GM18519 (cell line): ENCODE data around the gene UTP14C.
"Not testable (repeated sequence)": the region's sequence is repeated elsewhere in the genome, so short reads cannot be mapped to it uniquely, and the experiment has no call there.

Experiments
- ATAC-seq: cut with Tn5 transposase; IDR thresholded peaks from one replicate; pipeline ENCODE4 v1.9.1; 2021; ENCODE audit warnings: mild to moderate bottlenecking, moderate library complexity; ENCODE audit not compliant: unreplicated experiment, low FRiP score

Gene UTP14C

GRCh38 chr13:52034616-52035226 is 10.2 kb downstream of the UTP14C start:
- no peak for ATAC-seq

GRCh38 chr13:52036037-52036436 is 11.5 kb downstream of the UTP14C start:
- ATAC-seq = no peak

- ATAC-seq = no peak
These were observed 19.2 kb downstream of the UTP14C start for GRCh38 chr13:52043675-52044074.

- no peak for ATAC-seq
These were observed 23.0 kb downstream of the UTP14C start for GRCh38 chr13:52047463-52047862.

GRCh38 chr13:52048516-52048915 is 24.0 kb downstream of the UTP14C start:
- no peak for ATAC-seq

- no peak for ATAC-seq
These were observed 26.9 kb downstream of the UTP14C start for GRCh38 chr13:52051400-52051799.

- no peak for ATAC-seq
These were observed 29.0 kb downstream of the UTP14C start for GRCh38 chr13:52053460-52053859.

- ATAC-seq = not testable (repeated sequence)
These were observed 36.6 kb downstream of the UTP14C start for GRCh38 chr13:52061064-52061463.

- no peak for ATAC-seq
These were observed 37.1 kb downstream of the UTP14C start for GRCh38 chr13:52061587-52061986.

- no peak for ATAC-seq
These were observed 42.7 kb downstream of the UTP14C start for GRCh38 chr13:52067237-52067636.

- ATAC-seq = no peak
These were observed 46.5 kb downstream of the UTP14C start for GRCh38 chr13:52070929-52071523.
